GM21576 (cell line): ENCODE measurements around the gene IAPP.
"Not testable (repeated sequence)": the region's sequence is repeated elsewhere in the genome, so short reads cannot be mapped to it uniquely, and the experiment has no call there.

ENCODE experiments used
- ATAC-seq: cut with Tn5 transposase; IDR thresholded peaks from one replicate; pipeline ENCODE4 v1.9.1; 2021; ENCODE audit warnings: mild to moderate bottlenecking, moderate library complexity; ENCODE audit not compliant: unreplicated experiment

The IAPP gene

DNA sequence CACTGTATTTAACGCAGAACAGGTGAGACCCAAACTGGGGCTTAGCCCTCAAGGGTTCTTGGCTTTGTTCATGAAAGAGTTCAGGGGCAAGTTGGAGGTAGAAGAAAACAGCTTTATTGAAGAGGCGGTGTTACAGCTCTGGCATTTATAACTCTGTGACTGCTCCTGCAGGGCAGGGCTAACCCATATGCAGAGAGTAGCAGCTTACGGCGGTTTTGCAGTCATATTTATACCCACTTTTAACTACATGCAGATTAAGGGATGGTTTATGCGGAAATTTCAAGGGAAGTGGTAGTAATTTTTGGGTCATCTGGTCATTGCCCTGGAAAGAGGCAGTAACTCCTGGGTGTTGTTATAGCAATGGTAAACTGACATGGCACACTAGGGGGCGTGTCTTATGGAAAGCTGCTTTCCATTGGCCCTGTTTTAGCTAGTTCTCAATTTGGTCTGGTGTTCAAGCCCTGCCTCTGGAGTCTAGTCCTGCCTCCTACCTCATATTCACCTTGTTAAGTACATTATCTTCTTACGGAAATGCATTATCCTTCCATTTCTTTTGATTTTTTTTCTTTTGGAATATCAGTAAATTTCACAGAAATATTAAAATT lies 1.8 kb upstream of the IAPP start:
- no peak for ATAC-seq

DNA sequence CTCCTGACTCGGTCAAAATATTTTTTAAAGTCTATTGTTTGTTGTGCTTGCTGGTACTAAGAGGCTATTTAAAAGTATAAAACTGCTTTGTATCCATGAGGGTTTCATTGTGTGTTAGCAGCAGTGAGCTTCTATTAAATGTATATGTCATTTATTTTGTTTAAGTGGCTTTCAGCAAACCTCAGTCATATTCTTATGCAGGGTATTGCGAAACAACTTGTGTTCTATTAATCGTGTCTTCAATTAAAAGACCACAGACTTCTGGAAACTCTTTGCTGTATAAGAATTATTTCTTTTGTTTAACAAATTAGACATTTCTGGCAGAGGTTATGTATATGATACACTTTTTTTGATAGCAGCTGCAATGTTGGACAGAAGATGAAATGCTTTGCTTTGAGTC lies 6.5 kb downstream of the IAPP start:
- ATAC-seq, result no peak

DNA sequence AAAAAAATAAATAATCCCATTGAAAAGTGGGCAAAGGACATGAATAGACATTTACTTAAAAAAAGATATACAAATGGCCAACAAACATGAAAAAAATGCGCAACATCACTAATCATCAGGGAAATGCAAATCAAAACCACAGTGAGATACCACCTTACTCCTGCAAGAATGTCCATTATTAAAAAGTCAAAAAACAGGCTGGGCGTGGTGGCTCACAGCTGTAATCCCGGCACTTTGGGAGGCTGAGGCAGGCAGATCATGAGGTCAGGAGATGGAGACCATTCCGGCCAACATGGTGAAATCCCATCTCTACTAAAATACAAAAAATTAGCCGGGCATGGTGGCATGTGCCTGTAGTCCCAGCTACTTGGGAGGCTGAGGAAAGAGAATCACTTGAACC lies 8.6 kb downstream of the IAPP start:
- ATAC-seq, result not testable (repeated sequence)

DNA sequence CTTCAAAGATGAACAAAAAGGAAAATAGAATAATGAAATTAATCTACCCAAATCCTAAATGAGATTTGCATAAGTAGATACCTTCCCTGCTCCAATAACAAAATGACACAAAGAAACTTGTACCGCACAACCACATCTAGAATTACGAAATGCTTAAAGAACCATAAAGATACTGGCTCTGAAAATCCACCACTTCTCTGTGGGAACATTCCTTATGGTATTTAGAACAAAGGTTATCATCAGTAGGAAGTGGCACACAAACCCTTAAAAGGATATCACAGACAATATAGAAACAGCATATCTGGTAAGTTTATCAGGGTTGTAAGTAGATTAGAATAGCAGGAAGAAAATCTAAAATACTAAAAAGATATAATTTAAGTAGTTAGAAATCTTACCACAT lies 11.6 kb downstream of the IAPP start:
- ATAC-seq, result no peak

DNA sequence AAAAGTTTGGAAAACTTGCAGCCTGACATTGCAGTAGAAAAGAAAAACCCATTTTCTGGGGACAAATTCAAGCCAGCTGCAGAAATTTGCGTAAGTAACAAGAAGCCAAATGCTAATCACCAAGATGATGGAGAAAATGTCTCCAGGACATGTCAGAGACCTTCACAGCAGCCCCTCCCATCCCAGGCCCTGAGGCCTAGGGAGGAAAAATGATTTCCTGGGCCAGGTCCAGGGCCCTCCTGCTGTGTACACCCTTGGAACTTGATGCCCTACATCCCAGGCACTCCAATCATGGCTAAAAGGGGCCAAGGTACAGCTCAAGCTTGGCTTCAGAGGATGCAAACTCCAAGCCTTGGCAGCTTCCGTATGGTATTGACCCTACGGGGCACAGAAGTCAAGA lies 14.5 kb downstream of the IAPP start:
- ATAC-seq, result no peak

DNA sequence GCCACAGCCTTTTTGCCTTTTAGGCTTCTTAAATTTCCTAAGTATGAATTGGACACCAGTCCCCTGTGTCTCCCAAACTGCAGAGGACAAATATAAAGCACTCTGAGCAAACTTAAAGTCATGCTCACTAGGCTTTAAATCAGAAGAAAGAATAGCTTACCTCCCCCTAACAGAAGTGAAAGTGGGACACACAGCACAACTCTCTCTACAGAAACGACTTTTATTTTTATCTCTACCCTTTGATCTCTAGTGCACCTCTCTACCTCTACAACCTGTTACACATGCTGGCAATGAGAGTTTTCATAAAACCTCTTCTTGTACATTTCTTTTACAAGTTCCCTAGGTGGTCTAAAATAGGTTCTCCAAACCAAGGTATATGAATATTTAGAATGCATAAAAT lies 19.7 kb downstream of the IAPP start:
- no peak for ATAC-seq

DNA sequence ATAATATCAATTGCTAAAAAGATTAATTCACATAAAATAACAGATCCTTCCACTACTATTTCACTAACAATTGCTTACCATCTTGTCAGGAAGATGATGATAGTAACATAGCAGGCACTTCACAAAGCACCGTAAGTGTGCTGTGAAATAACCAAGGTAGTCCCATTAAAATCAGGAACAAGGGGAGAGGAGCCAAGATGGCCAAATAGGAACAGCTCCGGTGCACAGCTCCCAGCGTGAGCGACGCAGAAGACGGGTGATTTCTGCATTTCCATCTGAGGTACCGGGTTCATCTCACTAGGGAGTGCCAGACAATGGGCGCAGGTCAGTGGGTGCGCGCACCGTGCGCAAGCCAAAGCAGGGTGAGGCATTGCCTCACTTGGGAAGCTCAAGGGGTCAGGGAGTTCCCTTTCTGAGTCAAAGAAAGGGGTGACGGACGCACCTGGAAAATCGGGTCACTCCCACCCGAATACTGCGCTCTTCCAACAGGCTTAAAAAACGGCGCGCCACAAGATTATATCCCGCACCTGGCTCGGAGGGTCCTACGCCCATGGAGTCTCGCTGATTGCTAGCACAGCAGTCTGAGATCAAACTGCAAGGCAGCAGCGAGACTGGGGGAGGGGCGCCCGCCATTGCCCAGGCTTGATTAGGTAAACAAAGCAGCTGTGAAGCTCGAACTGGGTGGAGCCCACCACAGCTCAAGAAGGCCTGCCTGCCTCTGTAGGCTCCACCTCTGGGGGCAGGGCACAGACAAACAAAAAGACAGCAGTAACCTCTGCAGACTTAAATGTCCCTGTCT lies 22.3 kb downstream of the IAPP start:
- ATAC-seq, result not testable (repeated sequence)

DNA sequence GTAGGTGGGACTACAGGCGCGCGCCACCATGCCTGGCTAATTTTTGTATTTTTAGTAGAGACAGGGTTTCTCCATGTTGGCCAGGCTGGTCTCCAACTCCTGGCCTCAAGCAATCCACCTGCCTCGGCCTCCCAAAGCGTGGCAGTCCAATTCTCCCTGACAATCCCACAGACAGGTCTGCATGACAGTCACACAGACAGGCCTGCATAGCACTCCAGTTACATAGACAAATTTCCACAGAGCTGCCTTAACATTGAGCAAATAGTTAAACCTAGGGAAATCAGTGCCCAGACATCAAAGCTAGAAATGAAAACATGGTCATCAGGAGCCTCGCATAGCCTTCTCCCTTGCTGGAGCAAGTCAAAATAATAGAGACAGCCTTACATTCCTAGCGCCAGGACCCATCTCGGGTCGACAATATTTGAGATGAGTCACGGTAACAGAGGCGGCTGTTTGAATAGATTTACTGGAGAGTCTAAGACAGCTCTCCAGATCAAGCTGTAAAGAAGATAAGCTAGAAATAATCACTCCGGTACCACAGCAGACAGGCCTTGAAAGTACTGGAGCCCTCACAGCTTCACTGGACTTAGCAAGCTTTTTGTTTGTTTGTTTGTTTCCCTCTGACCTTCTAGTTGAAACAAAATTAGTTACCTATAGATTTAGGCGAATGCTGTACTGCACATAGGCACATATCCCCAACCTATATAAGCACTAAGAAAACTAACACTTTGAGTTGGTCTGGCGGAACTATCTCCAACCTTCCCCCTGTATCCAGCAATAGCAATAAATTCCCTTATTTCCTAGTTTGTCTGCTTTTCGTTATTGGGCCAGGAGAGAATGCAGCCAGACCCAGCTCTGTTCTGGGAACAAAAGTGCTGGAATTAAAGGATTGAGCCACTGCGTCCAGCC lies 40.9 kb downstream of the IAPP start:
- no peak for ATAC-seq

DNA sequence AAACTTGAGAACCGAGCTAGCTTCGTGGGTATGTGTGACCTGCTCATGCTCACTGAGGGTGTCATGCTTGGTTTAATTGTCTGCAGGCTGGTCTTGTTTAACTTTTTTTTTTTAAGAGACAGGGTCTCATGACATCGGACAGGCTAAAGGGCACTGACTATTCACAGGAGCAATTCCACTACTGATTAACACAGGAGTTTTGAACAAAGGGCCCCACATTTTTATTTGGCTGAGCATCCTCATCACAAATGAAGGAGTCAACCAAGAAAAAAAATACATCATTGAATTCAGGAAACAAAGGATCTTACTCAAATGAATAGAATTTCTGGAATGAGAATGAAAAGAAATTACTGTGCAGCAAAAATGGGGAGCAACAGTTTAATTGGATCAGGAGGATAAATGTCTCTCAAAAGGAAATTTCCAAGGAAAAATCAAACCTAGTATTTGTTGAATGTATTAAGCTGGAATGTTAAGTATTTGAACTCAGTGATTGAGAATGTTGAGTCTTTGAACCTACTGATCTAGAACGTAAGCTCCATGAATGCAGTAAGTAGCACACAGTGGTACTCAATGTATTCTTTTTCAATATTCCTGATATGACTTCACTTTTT lies 43.9 kb downstream of the IAPP start:
- ATAC-seq, result no peak

DNA sequence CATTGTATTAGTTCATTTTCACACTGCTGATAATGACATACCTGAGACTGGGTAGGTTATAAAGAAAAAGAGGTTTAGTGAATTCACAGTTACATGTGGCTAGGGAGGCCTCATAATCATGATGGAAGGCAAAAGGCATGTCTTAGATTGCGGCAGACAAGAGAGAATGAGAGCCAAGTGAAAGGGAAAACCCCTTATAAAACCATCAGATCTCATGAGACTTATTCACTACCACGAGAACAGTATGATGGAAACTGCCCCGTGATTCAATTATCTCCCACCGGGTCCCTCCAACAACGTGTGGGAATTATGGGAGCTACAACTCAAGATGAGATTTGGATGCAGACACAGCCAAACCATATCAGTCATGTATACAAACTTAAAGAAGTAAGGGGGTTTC lies 45.7 kb downstream of the IAPP start:
- not testable (repeated sequence) for ATAC-seq

DNA sequence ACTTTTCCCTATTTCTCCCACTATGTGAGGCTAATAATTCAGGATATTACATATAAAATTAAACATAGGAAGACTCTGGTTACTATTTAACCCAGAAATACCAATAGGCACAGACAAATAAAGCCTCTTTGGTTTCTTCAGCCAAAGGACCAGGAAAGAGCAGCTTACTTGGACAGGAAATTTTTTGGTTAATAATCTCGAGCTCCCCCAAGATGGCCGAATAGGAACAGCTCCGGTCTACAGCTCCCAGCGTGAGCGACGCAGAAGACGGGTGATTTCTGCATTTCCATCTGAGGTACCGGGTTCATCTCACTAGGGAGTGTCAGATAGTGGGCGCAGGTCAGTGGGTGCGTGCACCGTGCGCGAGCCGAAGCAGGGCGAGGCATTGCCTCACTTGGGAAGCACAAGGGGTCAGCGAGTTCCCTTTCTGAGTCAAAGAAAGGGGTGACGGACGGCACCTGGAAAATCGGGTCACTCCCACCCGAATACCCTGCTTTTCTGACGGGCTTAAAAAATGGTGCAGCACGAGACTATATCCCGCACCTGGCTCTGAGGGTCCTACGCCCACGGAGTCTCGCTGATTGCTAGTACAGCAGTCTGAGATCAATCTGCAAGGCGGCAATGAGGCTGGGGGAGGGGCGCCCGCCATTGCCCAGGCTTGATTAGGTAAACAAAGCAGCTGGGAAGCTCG lies 46.5 kb downstream of the IAPP start:
- not testable (repeated sequence) for ATAC-seq

DNA sequence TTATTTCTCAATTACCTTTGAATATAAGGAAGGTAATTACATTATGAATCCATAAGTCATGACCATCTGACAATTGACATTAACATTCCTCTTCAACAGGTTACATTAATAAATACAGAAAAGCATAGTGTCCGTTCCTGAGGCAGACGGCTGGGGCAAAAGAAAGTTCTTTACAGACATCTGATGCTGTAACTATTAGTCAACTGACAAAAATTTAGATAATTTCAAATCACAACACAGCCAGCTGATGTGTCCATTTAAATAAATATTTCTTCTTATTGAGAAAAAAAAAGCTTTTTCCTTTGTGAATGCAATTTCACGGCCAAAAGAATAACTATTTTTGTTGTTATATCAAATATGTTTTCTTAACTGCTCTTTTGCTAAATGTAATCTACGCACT lies 55.5 kb downstream of the IAPP start:
- ATAC-seq, result no peak
